Activated CD4-positive, alpha-beta memory T cell treated with anti-CD3 and anti-CD28 coated beads, Interleukin-2, amount 10 ng/mL, durations not matched to agents 7 days and 5 days (primary cell): Measurements from ENCODE around the gene CUL2. TPM values are rescaled to one million over a fixed set of nuclear protein-coding genes. Genes with fewer than 3 reads are reported as not detected.

Experiments
- CTCF ChIA-PET: fragments of 350-600 bp; sonication (Branson Sonifier 250); formaldehyde crosslinking; loops from one replicate; lab custom pipeline; 2021; ENCODE audit warnings: antibody characterized with exemption, inconsistent platforms; lab: Charles Lee
- POLR2A ChIA-PET: fragments of 350-600 bp; sonication (Branson Sonifier 250); formaldehyde crosslinking; loops from one replicate; lab custom pipeline; 2021; ENCODE audit warnings: antibody characterized with exemption; lab: Charles Lee
- DNase-seq: peaks from one replicate; pipeline ENCODE4 v3.0.0-alpha.2; 2020
- H3K27ac Mint-ChIP-seq: one replicate; pipeline ENCODE4 v1.8.0; 2021; ENCODE audit warnings: mild to moderate bottlenecking, mixed read lengths
- H3K27me3 Mint-ChIP-seq: one replicate; pipeline ENCODE4 v1.8.0; 2021; ENCODE audit warnings: mixed read lengths
- H3K36me3 Mint-ChIP-seq: one replicate; pipeline ENCODE4 v1.8.0; 2021; ENCODE audit warnings: low read depth, mixed read lengths
- H3K4me1 Mint-ChIP-seq: one replicate; pipeline ENCODE4 v1.8.0; 2021; ENCODE audit warnings: mixed read lengths
- H3K4me3 Mint-ChIP-seq: one replicate; pipeline ENCODE4 v1.8.0; 2021; ENCODE audit warnings: mild to moderate bottlenecking, mixed read lengths
- H3K9me3 Mint-ChIP-seq: one replicate; pipeline ENCODE4 v1.8.0; 2021; ENCODE audit warnings: mixed read lengths
- total RNA-seq, 2 experiments: library from RNA; stranded (reverse); gene quantifications; one replicate each; pipeline ENCODE4 v1.2.3, GENCODE V29; 2021

The CUL2 gene
- 10 to 100 TPM; 30.6 to 34.3 TPM for total RNA-seq

DNA sequence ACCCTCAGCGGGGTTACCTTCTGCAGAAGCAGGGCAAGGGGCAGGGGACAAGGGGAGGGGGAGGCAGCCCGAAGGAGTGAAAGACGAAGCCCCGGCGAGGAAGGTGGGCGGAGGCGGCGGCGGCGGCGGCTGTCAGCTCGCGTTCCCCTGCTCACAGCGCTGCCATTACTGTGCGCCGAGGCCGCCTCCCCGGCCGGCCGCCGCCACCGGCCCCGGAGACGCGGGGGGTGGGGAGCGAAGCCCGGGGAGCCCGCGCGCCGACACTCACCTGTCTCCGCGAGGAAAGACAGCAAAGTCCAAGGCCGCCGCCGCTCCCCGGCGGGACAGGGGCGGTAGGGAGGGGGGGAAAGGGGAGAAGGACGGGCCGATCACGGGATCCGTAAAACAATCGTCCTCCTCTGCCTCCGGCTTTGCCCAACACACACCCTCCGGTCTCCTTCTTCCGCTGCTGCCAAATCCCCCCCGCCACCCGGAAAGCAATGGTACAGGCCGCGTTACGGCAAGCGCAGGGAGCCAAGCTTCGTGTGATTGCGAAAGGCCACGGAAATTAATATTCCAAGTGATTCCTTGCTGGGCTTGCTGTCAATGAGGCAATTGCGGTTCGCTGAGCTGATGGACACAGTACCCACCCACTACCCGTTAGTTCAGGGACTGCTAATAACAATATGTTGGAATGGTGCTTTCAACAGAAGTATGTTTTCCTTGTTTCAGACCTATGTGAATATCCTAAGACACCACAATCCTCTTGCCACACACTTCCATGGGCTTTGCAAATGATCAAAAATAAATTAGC, at the start of gene CUL2:
TSS of gene CUL2 (minus strand) at position 180 of the 793 bp plus-strand sequence. CDS start 19,024 bp downstream, outside the sequence.
- Mint-ChIP-seq H3K36me3 (peaks cover 24% of the 10 kb centered on the region), H3K27ac (peak within 1 kb of the TSS; percentile 96), H3K9me3 (peaks cover 6% of the 10 kb centered on the region), H3K27me3 (no peaks in the 10 kb centered on the region), H3K4me3 (peak within 1 kb of the TSS; percentile 91), H3K4me1 (peaks cover 40% of the 10 kb centered on the region)
- ChIA-PET POLR2A (interaction anchor here (0.7 to 3.6 kb wide), 15 partner anchors 9 to 118 kb away, joined by 3 to 24 read pairs (median 4); partner anchors contain the start of gene CREM), CTCF (interaction anchor here (1.2 to 1.5 kb wide), 5 partner anchors 10 to 126 kb away, joined by 3 to 6 read pairs (median 4); partner anchors contain the start of gene CREM)
- peak; percentile 92 for DNase-seq

DNA sequence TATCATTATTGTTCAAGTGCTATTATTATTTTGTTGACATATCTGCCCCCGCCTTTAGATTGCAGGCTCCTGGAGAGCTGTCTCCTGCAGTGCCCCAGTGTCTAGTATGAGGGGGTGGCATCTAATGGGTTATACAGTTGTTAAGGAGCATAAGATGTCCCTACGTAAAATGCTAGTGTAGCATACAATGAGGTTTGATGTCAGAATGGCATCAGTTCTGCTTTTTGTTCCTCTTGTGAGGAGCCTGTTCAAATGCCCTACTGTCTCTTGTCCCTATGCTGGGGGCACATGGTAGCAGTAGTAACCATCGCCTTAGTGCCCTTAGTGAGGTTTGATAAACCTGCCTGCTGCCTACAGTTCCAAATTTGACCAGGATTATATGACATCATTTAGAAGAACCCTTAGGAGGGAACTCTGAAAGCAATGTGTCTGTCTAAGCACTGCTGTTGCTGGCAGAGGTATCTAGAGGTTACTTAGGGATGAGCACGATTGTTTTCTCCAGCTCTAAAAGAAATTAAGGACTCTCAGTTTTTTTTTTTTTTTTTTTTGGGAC, 46.2 kb upstream of the CUL2 start:
- peaks cover 53% of the 10 kb centered on the region for H3K4me1 Mint-ChIP-seq
- no peaks in the 10 kb centered on the region for H3K36me3 Mint-ChIP-seq
- ChIA-PET CTCF (interaction anchor here (0.7 to 2.1 kb wide), 2 partner anchors 10 to 319 kb away, joined by 3 to 11 read pairs; partner anchors contain the start of gene CREM), POLR2A (interaction anchor here (1.1 to 15.7 kb wide), 5 partner anchors 9 to 64 kb away, joined by 3 to 730 read pairs (median 24); partner anchors contain the start of gene CREM)
- H3K4me3 Mint-ChIP-seq: peak overlapping the region; percentile 62
- H3K27me3 Mint-ChIP-seq: no peaks in the 10 kb centered on the region
- peak overlapping the region; percentile 85 for H3K27ac Mint-ChIP-seq
- no peaks in the 10 kb centered on the region for H3K9me3 Mint-ChIP-seq
- DNase-seq: no peak

GRCh38 chr10:35135861-35136260, 45.7 kb upstream of the CUL2 start:
- H3K36me3 Mint-ChIP-seq: no peaks in the 10 kb centered on the region
- peak; percentile 56 for DNase-seq
- H3K9me3 Mint-ChIP-seq: no peaks in the 10 kb centered on the region
- H3K27me3 Mint-ChIP-seq: no peaks in the 10 kb centered on the region
- H3K27ac Mint-ChIP-seq: peak overlapping the region; percentile 85
- POLR2A ChIA-PET: interaction anchor here (4.5 to 15.7 kb wide), 3 partner anchors 9 to 65 kb away, joined by 24 to 730 read pairs (median 64); partner anchors contain the start of gene CREM
- H3K4me3 Mint-ChIP-seq: peak overlapping the region; percentile 62
- CTCF ChIA-PET: interaction anchor here (2.1 to 11.5 kb wide), 2 partner anchors 9 to 58 kb away, joined by 11 to 219 read pairs; partner anchors contain the start of gene CREM
- peaks cover 57% of the 10 kb centered on the region for H3K4me1 Mint-ChIP-seq

DNA sequence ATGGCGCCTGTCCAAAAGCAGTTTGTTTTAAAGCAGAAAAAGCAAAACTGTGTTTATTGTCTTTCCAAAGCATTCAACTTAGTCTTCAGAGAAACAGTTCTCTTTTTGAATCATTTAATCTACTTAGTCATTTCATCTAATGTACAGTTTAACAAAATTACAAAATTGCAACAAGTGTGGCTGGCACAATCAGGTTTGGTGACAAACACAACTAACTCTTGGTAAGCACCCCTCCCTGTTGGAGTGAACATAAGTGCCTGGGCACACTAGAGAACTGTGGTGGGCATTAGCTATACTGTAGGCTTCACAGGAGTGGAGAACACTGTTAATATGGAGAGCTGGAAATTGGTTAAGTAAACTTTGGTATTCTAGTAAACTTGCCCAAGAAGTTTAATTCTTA, 43.4 kb upstream of the CUL2 start:
- peak overlapping the region; percentile 95 for H3K27ac Mint-ChIP-seq
- POLR2A ChIA-PET: interaction anchor here (6.7 to 15.7 kb wide), 2 partner anchors 17 to 67 kb away, joined by 64 to 730 read pairs; no protein-coding TSS in a partner anchor
- CTCF ChIA-PET: interaction anchor here (0.6 to 11.5 kb wide), 6 partner anchors 16 to 1107 kb away, joined by 3 to 219 read pairs (median 4); no protein-coding TSS in a partner anchor
- peaks cover 5% of the 10 kb centered on the region for H3K36me3 Mint-ChIP-seq
- no peaks in the 10 kb centered on the region for H3K9me3 Mint-ChIP-seq
- no peak for DNase-seq
- no peaks in the 10 kb centered on the region for H3K27me3 Mint-ChIP-seq
- peaks cover 78% of the 10 kb centered on the region for H3K4me1 Mint-ChIP-seq
- H3K4me3 Mint-ChIP-seq: peak overlapping the region; percentile 29

- H3K9me3 Mint-ChIP-seq: no peaks in the 10 kb centered on the region
- H3K4me3 Mint-ChIP-seq: peak overlapping the region; percentile 80
Observed at GRCh38 chr10:35132727-35133126, 42.6 kb upstream of the CUL2 start.

GRCh38 chr10:35130663-35131062, 40.5 kb upstream of the CUL2 start:
- CTCF ChIA-PET: interaction anchor here (1.8 to 11.5 kb wide), 2 partner anchors 64 to 86 kb away, joined by 6 to 219 read pairs; no protein-coding TSS in a partner anchor

More at GRCh38 chr10:35132727-35133126, 42.6 kb upstream of the CUL2 start:
- CTCF ChIA-PET: interaction anchor here (1.4 to 11.5 kb wide), 2 partner anchors 62 to 89 kb away, joined by 3 to 219 read pairs; no protein-coding TSS in a partner anchor
- DNase-seq: no peak
- Mint-ChIP-seq H3K27ac (peak overlapping the region; percentile 95), H3K4me1 (peaks cover 81% of the 10 kb centered on the region), H3K36me3 (peaks cover 11% of the 10 kb centered on the region), H3K27me3 (no peaks in the 10 kb centered on the region)
- POLR2A ChIA-PET: interaction anchor here (0.7 to 15.7 kb wide), 5 partner anchors 18 to 84 kb away, joined by 3 to 730 read pairs (median 64); partner anchors contain the start of gene CUL2

DNA sequence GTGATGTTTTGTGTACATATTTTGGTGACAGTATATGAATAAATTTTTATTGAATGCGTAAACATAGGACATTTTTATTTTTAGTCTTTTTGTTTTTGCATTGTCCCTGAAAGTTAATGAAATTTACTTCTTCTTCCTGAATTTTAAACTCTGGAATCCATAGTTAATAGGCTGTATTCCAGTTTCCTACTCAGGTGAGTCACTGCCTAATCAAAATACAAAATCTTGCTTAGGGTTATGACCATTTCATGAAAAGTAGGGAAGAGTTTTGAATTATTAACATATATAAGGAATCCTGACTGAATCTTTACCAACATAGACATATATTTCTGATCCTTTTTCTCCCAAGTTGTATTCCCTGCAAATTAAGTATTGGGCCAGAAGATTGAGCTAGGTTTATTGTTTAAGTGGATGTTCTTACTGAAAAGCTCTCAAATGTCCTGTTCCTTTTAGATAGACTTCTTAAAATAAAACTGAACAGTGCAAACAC, 39.1 kb upstream of the CUL2 start:
- Mint-ChIP-seq H3K36me3 (peaks cover 14% of the 10 kb centered on the region), H3K9me3 (no peaks in the 10 kb centered on the region), H3K27me3 (no peaks in the 10 kb centered on the region), H3K4me1 (peaks cover 76% of the 10 kb centered on the region), H3K4me3 (peak overlapping the region; percentile 94), H3K27ac (peak overlapping the region; percentile 95)
- no peak for DNase-seq
- ChIA-PET CTCF (interaction anchor here (4.5 to 12.6 kb wide), 3 partner anchors 65 to 90 kb away, joined by 41 to 219 read pairs (median 216); no protein-coding TSS in a partner anchor), POLR2A (interaction anchor here (1.0 to 15.7 kb wide), 4 partner anchors 20 to 88 kb away, joined by 4 to 730 read pairs (median 114); no protein-coding TSS in a partner anchor)

More at GRCh38 chr10:35130663-35131062, 40.5 kb upstream of the CUL2 start:
- POLR2A ChIA-PET: interaction anchor here (8.9 to 15.7 kb wide), 2 partner anchors 70 to 86 kb away, joined by 176 to 730 read pairs; no protein-coding TSS in a partner anchor
- Mint-ChIP-seq H3K27me3 (no peaks in the 10 kb centered on the region), H3K4me3 (no peak overlapping the region), H3K9me3 (no peaks in the 10 kb centered on the region), H3K4me1 (peaks cover 72% of the 10 kb centered on the region), H3K27ac (peak overlapping the region; percentile 95), H3K36me3 (peaks cover 14% of the 10 kb centered on the region)
- DNase-seq: no peak

DNA sequence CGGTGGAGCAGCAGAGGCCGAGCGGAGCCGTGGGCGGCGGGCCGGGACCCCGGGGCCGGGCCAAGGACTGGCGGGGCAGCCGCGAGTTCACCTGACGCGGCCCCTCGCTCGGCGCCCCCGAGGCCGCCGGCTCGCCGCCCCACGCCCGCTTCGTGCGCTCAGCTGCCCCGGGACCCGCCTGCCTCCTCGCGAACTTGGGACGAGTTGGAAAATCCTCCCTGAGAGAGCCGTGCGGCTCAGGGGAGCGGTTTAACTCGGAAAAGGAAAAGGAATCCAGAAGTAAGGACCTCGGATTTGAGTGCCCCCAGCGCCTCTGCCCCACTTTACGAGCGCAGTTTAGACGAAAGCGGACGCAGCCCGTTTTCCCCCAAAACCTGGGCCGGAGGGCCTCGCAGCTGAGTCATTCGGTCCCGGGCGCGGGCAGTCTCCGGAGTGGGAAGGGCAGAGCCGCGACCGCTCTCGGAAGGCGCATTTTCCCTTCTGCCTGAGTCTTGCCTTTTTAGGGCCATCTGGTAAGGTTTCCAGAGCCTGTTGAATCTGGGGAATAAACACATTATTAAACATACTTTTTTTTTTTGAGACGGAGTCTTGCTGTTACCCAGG, 37.2 kb upstream of the CUL2 start:
- CTCF ChIA-PET: interaction anchor here (0.6 to 12.6 kb wide), 10 partner anchors 8 to 508 kb away, joined by 3 to 219 read pairs (median 8); partner anchors contain the start of gene CUL2
- H3K9me3 Mint-ChIP-seq: no peaks in the 10 kb centered on the region
- H3K36me3 Mint-ChIP-seq: peaks cover 14% of the 10 kb centered on the region
- peak overlapping the region; percentile 94 for H3K4me3 Mint-ChIP-seq
- POLR2A ChIA-PET: interaction anchor here (0.9 to 15.7 kb wide), 14 partner anchors 9 to 305 kb away, joined by 3 to 730 read pairs (median 8); partner anchors contain the start of genes CCNY and CUL2
- peak overlapping the region; percentile 95 for H3K27ac Mint-ChIP-seq
- DNase-seq: peak; percentile 64
- peaks cover 67% of the 10 kb centered on the region for H3K4me1 Mint-ChIP-seq
- H3K27me3 Mint-ChIP-seq: no peaks in the 10 kb centered on the region

DNA sequence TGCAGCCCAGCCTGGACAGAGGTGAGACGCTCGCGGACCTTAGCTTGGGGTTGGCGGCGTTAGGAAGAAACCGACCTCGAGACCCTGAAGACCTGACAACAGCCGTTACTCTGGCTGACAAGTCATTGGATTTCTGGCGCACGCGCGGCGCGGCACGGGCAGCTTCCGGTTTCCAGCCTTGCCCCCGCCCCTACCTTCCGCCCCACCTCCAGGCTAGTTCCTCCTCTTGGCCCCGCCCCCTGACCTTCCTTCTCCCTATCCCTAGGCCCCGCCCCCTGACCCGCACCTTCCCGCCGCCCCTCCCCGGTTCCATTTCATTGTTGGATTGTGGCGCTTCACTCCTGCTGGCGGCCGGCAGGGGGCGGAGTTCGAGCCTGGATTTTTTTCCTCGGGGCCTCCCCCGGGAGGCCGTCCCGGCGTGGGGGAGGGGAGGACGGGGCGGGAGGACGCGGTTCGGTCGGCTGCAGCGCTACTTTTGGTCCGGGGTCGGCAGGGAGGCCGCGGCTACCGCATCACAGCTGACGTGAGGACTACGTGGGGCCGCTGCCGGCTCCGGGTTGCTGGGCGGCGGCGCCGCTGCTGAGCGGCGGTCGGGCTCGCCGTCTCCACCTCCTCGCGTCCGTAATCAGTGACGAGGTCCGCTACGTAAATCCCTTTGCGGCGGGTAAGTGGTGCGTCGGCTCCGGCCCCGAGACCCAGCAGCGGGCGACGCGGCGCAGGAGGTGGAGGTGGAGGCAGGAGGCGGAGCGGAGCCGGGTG, 36.6 kb upstream of the CUL2 start, which contains the start of gene CREM:
TSS of gene CREM (plus strand) at position 317 of the 759 bp plus-strand sequence. CDS start 10,990 bp downstream, outside the sequence.
- peak within 1 kb of the TSS; percentile 95 for H3K27ac Mint-ChIP-seq
- peak; percentile 99 for DNase-seq
- peak within 1 kb of the TSS; percentile 94 for H3K4me3 Mint-ChIP-seq
- H3K9me3 Mint-ChIP-seq: no peaks in the 10 kb centered on the region
- no peaks in the 10 kb centered on the region for H3K27me3 Mint-ChIP-seq
- H3K36me3 Mint-ChIP-seq: peaks cover 14% of the 10 kb centered on the region
- CTCF ChIA-PET: interaction anchor here (0.5 to 12.6 kb wide), 21 partner anchors 8 to 509 kb away, joined by 3 to 219 read pairs (median 4); partner anchors contain the start of gene CUL2
- peaks cover 61% of the 10 kb centered on the region for H3K4me1 Mint-ChIP-seq
- POLR2A ChIA-PET: interaction anchor here (0.6 to 15.7 kb wide), 24 partner anchors 10 to 440 kb away, joined by 3 to 730 read pairs (median 3); partner anchors contain the start of genes CCNY and CUL2

DNA sequence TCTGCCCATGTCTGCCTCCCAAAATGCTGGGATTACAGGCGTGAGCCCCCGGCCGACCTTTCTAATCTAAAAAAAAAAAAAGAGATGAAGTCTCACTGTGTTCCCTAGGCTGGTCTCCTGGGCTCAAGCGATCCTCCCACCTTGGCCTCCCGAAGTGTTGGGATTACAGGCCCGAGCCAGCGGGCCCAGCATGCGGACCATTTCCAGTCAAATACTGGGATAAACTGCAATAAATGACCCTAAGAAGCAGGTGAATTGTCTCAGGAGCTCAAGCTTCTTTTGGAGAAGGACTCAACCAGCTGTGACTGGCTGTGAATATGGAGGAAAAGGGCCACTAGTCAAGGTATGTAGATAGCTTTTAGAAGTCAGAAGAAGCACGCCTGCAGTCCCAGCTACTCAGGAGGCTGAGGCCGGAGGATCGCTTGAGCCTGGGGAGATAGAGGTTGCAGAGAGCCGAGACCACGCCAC, 36.0 kb upstream of the CUL2 start:
- Mint-ChIP-seq H3K27me3 (no peaks in the 10 kb centered on the region), H3K4me1 (peaks cover 56% of the 10 kb centered on the region), H3K4me3 (peak overlapping the region; percentile 94), H3K9me3 (no peaks in the 10 kb centered on the region), H3K27ac (peak overlapping the region; percentile 95), H3K36me3 (peaks cover 14% of the 10 kb centered on the region)
- DNase-seq: no peak
- ChIA-PET POLR2A (interaction anchor here (0.8 to 15.7 kb wide), 19 partner anchors 10 to 441 kb away, joined by 3 to 730 read pairs (median 3); partner anchors contain the start of genes CCNY and CUL2), CTCF (interaction anchor here (0.5 to 12.6 kb wide), 20 partner anchors 9 to 509 kb away, joined by 3 to 219 read pairs (median 4); partner anchors contain the start of gene CUL2)
